Right atrium auricular region (tissue), 2 donors: Measurements from ENCODE around the gene HLA-DQB1. TPM values are rescaled to one million over a fixed set of nuclear protein-coding genes. Genes with fewer than 3 reads are reported as not detected.
"Not testable (repeated sequence)": the region's sequence is repeated elsewhere in the genome, so short reads cannot be mapped to it uniquely, and the experiment has no call there.

ENCODE experiments used
- DNase-seq: peaks from one replicate; pipeline ENCODE4 v3.0.0-alpha.2; 2019; ENCODE audit warnings: low spot score
- H3K27ac ChIP-seq, 2 donors: fragments of 200-600 bp; sonication (generic); 1 replicate in 1 of 2; 2 replicates in 1 of 2; pipeline ENCODE4 v1.5.1; 2016 to 2019
- H3K27me3 ChIP-seq, 2 donors: fragments of 200-600 bp; sonication (generic); one replicate each; pipeline versions ENCODE4 v1.5.1 to v1.6.0; 2017 to 2019
- H3K36me3 ChIP-seq: fragments of 200-600 bp; sonication (generic); one replicate; pipeline ENCODE4 v1.5.1; 2016
- H3K4me1 ChIP-seq, 2 donors: fragments of 200-600 bp; sonication (generic); one replicate each; pipeline versions ENCODE4 v1.5.1 to v1.6.0; 2017 to 2019
- H3K4me3 ChIP-seq, 2 donors: fragments of 200-600 bp; sonication (generic); 1 replicate in 1 of 2; 2 replicates in 1 of 2; pipeline ENCODE4 v1.5.1; 2017 to 2019; ENCODE audit warnings: mild to moderate bottlenecking in 1 of 2, moderate library complexity in 1 of 2
- H3K9me3 ChIP-seq, 2 donors: fragments of 200-600 bp; sonication (generic); one replicate each; pipeline ENCODE4 v1.5.1; 2019
- CTCF ChIP-seq, 2 donors: fragments of 200-600 bp; sonication (generic); IDR thresholded peaks; one replicate each; pipeline ENCODE4 v1.5.1; 2019; ENCODE audit warnings: antibody characterized with exemption in 2 of 2
- total RNA-seq, 2 donors: library from RNA; depleted of rRNA; stranded (reverse); fragments of >200 nt; gene quantifications; one replicate each; pipeline ENCODE4 v1.1.0, GENCODE V29; 2016

HLA-DQB1 gene
- total RNA-seq, 2 donors from 2014 or later = 0.59 to 1.8 TPM

- DNase-seq = no peak
- Histone ChIP-seq H3K4me1 (no peaks in the 10 kb centered on the region), H3K27me3 (no peaks in the 10 kb centered on the region), H3K36me3 (no peaks in the 10 kb centered on the region), H3K9me3 (no peaks in the 10 kb centered on the region), H3K4me3 (no peak overlapping the region), H3K27ac (no peak overlapping the region)
- no peak for TF ChIP-seq CTCF (IDR thresholded peaks at IDR 0.05)
Observed at GRCh38 chr6:32680055-32680454, 13.6 kb upstream of the HLA-DQB1 start.

- no peak for TF ChIP-seq CTCF (IDR thresholded peaks at IDR 0.05)
Observed at GRCh38 chr6:32679492-32679891, 13.0 kb upstream of the HLA-DQB1 start.

GRCh38 chr6:32674123-32674522, 7.7 kb upstream of the HLA-DQB1 start:
- H3K4me3 ChIP-seq, H3K27me3 ChIP-seq, H3K4me1 ChIP-seq, H3K9me3 ChIP-seq, DNase-seq, H3K27ac ChIP-seq, H3K36me3 ChIP-seq: not testable (repeated sequence)

More at GRCh38 chr6:32679492-32679891, 13.0 kb upstream of the HLA-DQB1 start:
- Histone ChIP-seq H3K4me1 (no peaks in the 10 kb centered on the region), H3K27me3 (no peaks in the 10 kb centered on the region), H3K36me3 (no peaks in the 10 kb centered on the region), H3K4me3 (no peak overlapping the region), H3K27ac (no peak overlapping the region), H3K9me3 (no peaks in the 10 kb centered on the region)
- no peak for DNase-seq

- not testable (repeated sequence) for H3K36me3 ChIP-seq, H3K4me1 ChIP-seq, DNase-seq, H3K9me3 ChIP-seq, H3K27me3 ChIP-seq, H3K27ac ChIP-seq, H3K4me3 ChIP-seq
Observed at GRCh38 chr6:32671908-32672307, 5.5 kb upstream of the HLA-DQB1 start.

- Histone ChIP-seq H3K36me3 (no peaks in the 10 kb centered on the region), H3K9me3 (no peaks in the 10 kb centered on the region), H3K4me3 (no peak overlapping the region), H3K27ac (no peak overlapping the region), H3K27me3 (no peaks in the 10 kb centered on the region), H3K4me1 (no peaks in the 10 kb centered on the region)
- no peak for TF ChIP-seq CTCF (IDR thresholded peaks at IDR 0.05)
- DNase-seq = no peak
Observed at GRCh38 chr6:32669893-32670292, 3.4 kb upstream of the HLA-DQB1 start.

GRCh38 chr6:32669240-32669639, 2.8 kb upstream of the HLA-DQB1 start:
- no peaks in the 10 kb centered on the region for H3K9me3 ChIP-seq
- H3K27ac ChIP-seq = no peak overlapping the region
- no peaks in the 10 kb centered on the region for H3K4me1 ChIP-seq
- H3K27me3 ChIP-seq = no peaks in the 10 kb centered on the region
- DNase-seq = no peak
- no peak for TF ChIP-seq CTCF (IDR thresholded peaks at IDR 0.05)
- no peak overlapping the region for H3K4me3 ChIP-seq
- no peaks in the 10 kb centered on the region for H3K36me3 ChIP-seq

GRCh38 chr6:32668226-32668747, 1.8 kb upstream of the HLA-DQB1 start:
- no peak for DNase-seq
- Histone ChIP-seq H3K4me1 (no peaks in the 10 kb centered on the region), H3K36me3 (no peaks in the 10 kb centered on the region), H3K9me3 (no peaks in the 10 kb centered on the region), H3K27me3 (no peaks in the 10 kb centered on the region), H3K27ac (no peak overlapping the region), H3K4me3 (no peak overlapping the region)
- no peak for TF ChIP-seq CTCF (IDR thresholded peaks at IDR 0.05)
